Type B pancreatic cell (in vitro differentiated cells): Measurements from ENCODE around the gene TMEM255B. TPM values are rescaled to one million over a fixed set of nuclear protein-coding genes. Genes with fewer than 3 reads are reported as not detected.

Source experiments
- DNase-seq: peaks from one replicate; pipeline ENCODE4 v3.0.0; 2021; ENCODE audit warnings: mixed read lengths; ENCODE audit not compliant: unreplicated experiment; ENCODE audit errors: extremely low spot score
- H3K27ac Mint-ChIP-seq: 2 replicates; pipeline ENCODE4 v1.8.0; 2021; ENCODE audit warnings: mild to moderate bottlenecking, mixed read lengths
- H3K27me3 Mint-ChIP-seq: 2 replicates; pipeline ENCODE4 v1.8.0; 2021; ENCODE audit warnings: mixed read lengths
- H3K36me3 Mint-ChIP-seq: 2 replicates; pipeline ENCODE4 v1.8.0; 2021; ENCODE audit warnings: mixed read lengths
- H3K4me1 Mint-ChIP-seq: one replicate; pipeline ENCODE4 v1.8.0; 2021; ENCODE audit warnings: mixed read lengths; ENCODE audit not compliant: unreplicated experiment
- H3K4me3 Mint-ChIP-seq: 2 replicates; pipeline ENCODE4 v1.8.0; 2021; ENCODE audit warnings: mild to moderate bottlenecking, mixed read lengths
- H3K9me3 Mint-ChIP-seq: 2 replicates; pipeline ENCODE4 v1.8.0; 2021; ENCODE audit warnings: mixed read lengths
- total RNA-seq: library from RNA; stranded (reverse); gene quantifications from 2 replicates; pipeline ENCODE4 v1.2.1, GENCODE V29; 2021; ENCODE audit warnings: low replicate concordance
- TF ChIP-seq, protein P1 (sequence below): fragments of 200-600 bp; sonication (generic); conservative IDR thresholded peaks from 2 replicates; pipeline ENCODE4 v1.5.0; 2021; ENCODE audit warnings: antibody characterized with exemption, mild to moderate bottlenecking

Gene TMEM255B
- total RNA-seq, 1 donor from 2014 or later: 0.92 TPM

DNA sequence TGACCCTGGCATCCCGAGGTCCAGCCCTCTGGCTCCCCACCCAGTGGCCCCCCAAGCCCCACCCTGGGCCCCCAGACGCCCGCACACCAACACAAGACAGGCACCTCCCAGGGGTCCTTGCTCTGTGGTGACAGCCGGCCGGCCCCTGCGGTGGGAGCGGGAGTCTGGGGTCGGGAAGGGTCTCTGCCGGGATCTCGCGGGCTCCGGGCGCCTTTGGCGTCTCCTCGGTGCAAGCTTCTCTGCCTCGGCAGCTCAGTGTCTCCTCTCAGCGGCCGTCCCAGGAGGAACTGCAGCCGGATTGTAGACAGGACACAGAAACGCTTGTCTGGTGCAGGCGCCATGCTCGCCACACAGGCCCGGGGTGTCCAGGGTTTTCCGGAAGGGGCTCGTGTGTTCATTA is 43.7 kb downstream of the TMEM255B start:
- Mint-ChIP-seq H3K36me3 (no peaks in the 10 kb centered on the region), H3K27ac (no peak overlapping the region), H3K9me3 (no peaks in the 10 kb centered on the region), H3K4me1 (no peaks in the 10 kb centered on the region), H3K27me3 (no peaks in the 10 kb centered on the region), H3K4me3 (no peak overlapping the region)
- TF ChIP-seq, protein P1, sequence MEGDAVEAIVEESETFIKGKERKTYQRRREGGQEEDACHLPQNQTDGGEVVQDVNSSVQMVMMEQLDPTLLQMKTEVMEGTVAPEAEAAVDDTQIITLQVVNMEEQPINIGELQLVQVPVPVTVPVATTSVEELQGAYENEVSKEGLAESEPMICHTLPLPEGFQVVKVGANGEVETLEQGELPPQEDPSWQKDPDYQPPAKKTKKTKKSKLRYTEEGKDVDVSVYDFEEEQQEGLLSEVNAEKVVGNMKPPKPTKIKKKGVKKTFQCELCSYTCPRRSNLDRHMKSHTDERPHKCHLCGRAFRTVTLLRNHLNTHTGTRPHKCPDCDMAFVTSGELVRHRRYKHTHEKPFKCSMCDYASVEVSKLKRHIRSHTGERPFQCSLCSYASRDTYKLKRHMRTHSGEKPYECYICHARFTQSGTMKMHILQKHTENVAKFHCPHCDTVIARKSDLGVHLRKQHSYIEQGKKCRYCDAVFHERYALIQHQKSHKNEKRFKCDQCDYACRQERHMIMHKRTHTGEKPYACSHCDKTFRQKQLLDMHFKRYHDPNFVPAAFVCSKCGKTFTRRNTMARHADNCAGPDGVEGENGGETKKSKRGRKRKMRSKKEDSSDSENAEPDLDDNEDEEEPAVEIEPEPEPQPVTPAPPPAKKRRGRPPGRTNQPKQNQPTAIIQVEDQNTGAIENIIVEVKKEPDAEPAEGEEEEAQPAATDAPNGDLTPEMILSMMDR: no peak
- no peak for DNase-seq

DNA sequence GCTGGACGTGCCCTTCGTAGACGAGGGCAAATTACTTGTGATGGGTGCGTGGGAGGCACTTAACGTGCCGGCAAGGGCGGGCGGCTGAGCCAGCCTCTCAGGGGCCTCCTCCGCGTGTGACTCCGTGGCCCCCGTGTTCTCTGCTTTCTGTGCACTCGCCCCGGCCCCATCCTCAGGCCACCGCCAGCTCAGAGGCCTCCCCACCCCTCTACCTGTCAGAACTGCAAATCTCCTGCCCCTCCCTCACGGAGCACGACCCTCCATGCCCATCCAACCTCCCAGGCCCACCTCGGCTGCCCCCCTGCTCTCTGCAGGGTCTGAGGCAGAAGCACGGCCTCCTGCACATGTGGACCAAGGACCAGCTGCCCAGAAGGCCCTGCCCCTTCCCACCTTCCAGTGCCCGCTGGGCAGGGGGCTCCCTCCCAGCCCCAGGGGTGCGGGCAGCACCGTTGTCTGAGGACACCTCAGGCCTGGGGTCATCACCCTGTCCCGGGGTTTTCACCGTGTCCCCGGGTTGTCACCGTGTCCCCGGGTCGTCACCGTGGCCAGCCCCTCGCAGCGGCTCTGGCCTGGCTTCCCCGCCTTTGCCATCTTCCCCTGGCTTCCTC is 44.5 kb downstream of the TMEM255B start:
- no peaks in the 10 kb centered on the region for H3K4me1 Mint-ChIP-seq
- no peak overlapping the region for H3K27ac Mint-ChIP-seq
- no peaks in the 10 kb centered on the region for H3K36me3 Mint-ChIP-seq
- H3K9me3 Mint-ChIP-seq: no peaks in the 10 kb centered on the region
- no peaks in the 10 kb centered on the region for H3K27me3 Mint-ChIP-seq
- no peak for DNase-seq
- no peak overlapping the region for H3K4me3 Mint-ChIP-seq
- TF ChIP-seq, protein P1: no peak

DNA sequence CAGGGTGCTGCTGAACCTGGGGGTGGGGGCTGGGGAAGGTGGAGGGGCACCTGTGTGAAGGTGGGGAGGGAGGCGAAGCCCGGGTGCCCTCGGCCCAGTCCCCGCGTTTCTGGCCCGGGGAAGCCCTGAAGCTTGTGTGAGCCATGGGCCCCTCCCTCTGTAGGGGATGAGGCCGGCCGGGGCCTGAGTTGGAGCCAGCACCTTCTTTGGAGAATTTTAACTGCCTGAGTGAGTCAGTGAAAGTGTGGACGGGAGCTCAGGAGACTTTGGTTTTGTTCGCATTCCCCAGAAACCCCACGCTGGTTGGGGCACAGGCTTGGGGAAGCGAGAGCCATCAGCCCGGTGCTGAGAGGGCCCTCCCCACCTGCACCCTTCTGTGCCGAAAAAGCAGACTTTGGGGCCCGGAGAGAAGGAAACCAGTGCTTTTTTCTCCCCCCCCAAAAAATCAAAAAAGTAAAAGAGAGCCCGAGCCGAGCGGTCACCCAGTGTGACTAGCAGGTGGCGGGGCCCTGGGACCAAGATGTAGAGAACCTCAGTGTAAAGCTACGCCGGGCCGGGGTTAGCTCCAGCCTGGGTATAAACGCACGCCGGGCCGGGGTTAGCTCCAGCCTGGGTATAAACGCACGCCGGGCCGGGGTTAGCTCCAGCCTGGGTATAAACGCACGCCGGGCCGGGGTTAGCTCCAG is 45.1 kb downstream of the TMEM255B start:
- no peak overlapping the region for H3K27ac Mint-ChIP-seq
- H3K27me3 Mint-ChIP-seq: no peaks in the 10 kb centered on the region
- no peak overlapping the region for H3K4me3 Mint-ChIP-seq
- no peaks in the 10 kb centered on the region for H3K36me3 Mint-ChIP-seq
- H3K9me3 Mint-ChIP-seq: no peaks in the 10 kb centered on the region
- TF ChIP-seq, protein P1: no peak
- DNase-seq: no peak
- no peaks in the 10 kb centered on the region for H3K4me1 Mint-ChIP-seq

DNA sequence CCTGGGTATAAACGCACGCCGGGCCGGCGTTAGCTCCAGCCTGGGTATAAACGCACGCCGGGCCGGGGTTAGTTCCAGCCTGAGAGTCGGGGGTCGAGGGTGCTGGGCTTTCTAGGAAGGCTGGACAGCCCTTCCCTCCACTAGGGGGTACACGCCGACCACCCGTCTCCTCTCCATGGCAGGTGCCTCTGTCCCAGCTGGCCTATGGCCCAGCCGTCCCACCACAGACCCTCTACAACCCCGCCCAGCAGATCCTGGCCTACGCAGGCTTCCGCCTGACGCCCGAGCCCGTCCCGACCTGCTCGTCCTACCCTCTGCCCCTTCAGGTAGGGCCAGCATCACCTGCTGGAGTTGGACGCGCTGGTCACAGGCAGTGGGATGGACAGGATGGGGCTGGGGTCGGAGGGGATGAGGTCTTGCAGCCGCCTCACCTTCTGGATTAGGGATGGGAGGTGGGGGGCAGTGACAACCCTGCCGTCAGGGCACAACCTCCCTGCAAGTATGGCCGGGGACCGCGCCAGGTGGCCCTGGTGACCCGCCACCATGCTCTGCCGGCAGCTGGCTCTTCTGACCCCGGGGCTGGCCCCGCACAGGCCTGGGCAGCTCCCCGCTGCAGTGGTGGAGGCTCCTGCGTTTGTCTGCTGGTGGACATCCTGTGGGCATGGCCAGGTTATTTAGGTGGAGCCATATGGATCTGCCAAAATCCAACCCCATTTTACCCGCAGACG is 45.8 kb downstream of the TMEM255B start:
- TF ChIP-seq, protein P1: no peak
- no peak for DNase-seq
- no peaks in the 10 kb centered on the region for H3K4me1 Mint-ChIP-seq
- H3K9me3 Mint-ChIP-seq: no peaks in the 10 kb centered on the region
- H3K27me3 Mint-ChIP-seq: no peaks in the 10 kb centered on the region
- no peak overlapping the region for H3K27ac Mint-ChIP-seq
- no peaks in the 10 kb centered on the region for H3K36me3 Mint-ChIP-seq
- no peak overlapping the region for H3K4me3 Mint-ChIP-seq

DNA sequence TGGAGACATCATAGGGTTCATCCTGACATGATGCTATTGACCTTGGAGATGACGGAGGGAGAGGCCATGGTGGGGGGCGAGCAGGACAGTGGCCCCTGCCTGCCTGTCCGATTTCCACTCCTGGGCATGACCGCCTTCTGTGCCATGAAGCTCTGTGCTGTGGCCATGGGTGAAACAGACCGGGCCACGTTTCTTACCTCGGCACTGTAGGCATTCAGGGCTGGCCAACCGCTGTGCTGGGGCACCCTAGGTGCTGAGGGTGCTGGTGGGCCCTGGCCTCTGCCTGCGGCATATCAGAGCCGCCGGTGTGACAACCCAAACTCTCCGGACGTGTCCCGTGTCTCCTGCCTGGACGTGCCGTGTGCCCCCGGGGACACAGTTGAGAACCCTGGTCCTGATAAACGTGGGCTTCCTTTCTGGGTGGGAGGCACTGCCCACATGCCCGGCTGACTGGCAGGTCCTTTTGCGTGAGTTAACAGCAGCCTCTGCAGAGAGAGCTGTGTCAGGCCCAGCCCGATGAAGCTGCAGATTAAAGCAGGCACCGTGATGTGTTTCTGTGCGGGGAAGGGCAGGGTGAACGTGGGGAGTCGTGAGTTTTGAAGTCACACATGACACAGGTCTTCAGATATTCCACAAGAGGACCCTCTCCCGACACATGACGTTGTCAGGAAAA is 46.5 kb downstream of the TMEM255B start:
- no peak overlapping the region for H3K4me3 Mint-ChIP-seq
- TF ChIP-seq, protein P1: no peak
- DNase-seq: no peak
- H3K27me3 Mint-ChIP-seq: no peaks in the 10 kb centered on the region
- no peaks in the 10 kb centered on the region for H3K4me1 Mint-ChIP-seq
- H3K36me3 Mint-ChIP-seq: no peaks in the 10 kb centered on the region
- H3K27ac Mint-ChIP-seq: no peak overlapping the region
- no peaks in the 10 kb centered on the region for H3K9me3 Mint-ChIP-seq
